Ovary (tissue), 9 donors: ENCODE results near the gene BACE2. TPM values are rescaled to one million over a fixed set of nuclear protein-coding genes. Genes with fewer than 3 reads are reported as not detected.

ENCODE experiments used
- DNase-seq, 5 donors: peaks; one replicate each; pipeline ENCODE4 v3.0.0-alpha.2; 2019 to 2020
- H3K27ac ChIP-seq, 2 donors: fragments of 200-600 bp; one replicate each; pipeline versions ENCODE4 v1.5.1 to v1.8.0; 2019 to 2022
- H3K27me3 ChIP-seq: fragments of 200-600 bp; one replicate; pipeline ENCODE4 v1.8.0; 2022
- H3K36me3 ChIP-seq: fragments of 200-600 bp; sonication (generic); one replicate; pipeline ENCODE4 v1.5.1; 2019
- H3K4me1 ChIP-seq: one replicate; pipeline ENCODE4 v1.8.1; 2013; ENCODE audit warnings: mild to moderate bottlenecking, moderate library complexity; ENCODE audit not compliant: insufficient read depth
- H3K4me3 ChIP-seq: fragments of 200-600 bp; sonication (generic); one replicate; pipeline ENCODE4 v1.5.1; 2017
- H3K9me3 ChIP-seq, 2 donors: fragments of 200-600 bp in 1 of 2; sonication (generic) in 1 of 2; one replicate each; pipeline versions ENCODE4 v1.5.1 to v1.8.1; 2013 to 2019; ENCODE audit warnings: mild to moderate bottlenecking in 1 of 2, moderate library complexity in 1 of 2
- EP300 ChIP-seq: sonication (generic); formaldehyde crosslinking; IDR thresholded peaks from one replicate; pipeline ENCODE4 v1.6.1; 2017; ENCODE audit warnings: antibody characterized with exemption
- POLR2A ChIP-seq: fragments of 450-650 bp; IDR thresholded peaks from one replicate; pipeline ENCODE4 v1.6.1; 2017; ENCODE audit warnings: antibody characterized with exemption, mild to moderate bottlenecking, moderate library complexity
- WGBS, 3 donors: extraction: QIAGEN DNeasy Blood & Tissue Kit in 1 of 3; methylation state at CpG; one replicate each; pipeline versions ENCODE4 v1.1.5 to v1.1.7; 2013 to 2017; 5-methylcytosine and 5-hydroxymethylcytosine counted together
- intact Hi-C, 4 donors: fragments of 100-400 bp; cut with DNase I; formaldehyde crosslinking; loops; one replicate each; pipeline versions ENCODE4 v1.11.0 to v1.15.1; 2022 to 2023
- polyA plus RNA-seq, 2 donors: library from polyadenylated mRNA; stranded (reverse); fragments of 200-250 nt in 1 of 2; fragments of 350-450 nt in 1 of 2; fragmentation: Illumina TruSeq in 1 of 2; extraction: RNeasy Lipid Tissue Mini Kit (QIAGEN cat#74804) in 1 of 2; gene quantifications; one replicate each; pipeline ENCODE4 v1.2.3, GENCODE V29; 2013 to 2014
- total RNA-seq, 7 donors: library from RNA; depleted of rRNA in 2 of 7; stranded (reverse); fragments of >200 nt in 2 of 7; fragmentation: NEBNext Ultra II Directional in 3 of 7; extraction: Animal tissue kit (Norgen Biotek cat#: 25700) in 3 of 7; gene quantifications; one replicate each; pipeline versions ENCODE4 v1.1.0 to v1.2.4, GENCODE V29; 2016 to 2023
- TF ChIP-seq, protein P1 (sequence below), 3 donors: fragments of 450-650 bp in 2 of 3; fragments of 200-600 bp in 1 of 3; IDR thresholded peaks; one replicate each; pipeline versions ENCODE4 v1.5.1 to v1.8.0; 2016 to 2022; ENCODE audit warnings: antibody characterized with exemption in 3 of 3, mild to moderate bottlenecking in 1 of 3
- donor health status: DM: no; HTN: no; CAD: no; lungs with moderate emphysema.
- donor health status: DM: no; HTN: no; CAD: no.
- donor health status: Bipolar disorder and iron deficiency.
- donor health status: DM: yes; HTN: yes; CAD: no.
- donor health status: DM: no; HTN: no; CAD: no.
- donor health status: DM: yes; HTN: yes; CAD: no.

BACE2 gene
- total and polyA plus RNA-seq, 9 donors: 11.4 to 75.6 (median 24.4) TPM

DNA sequence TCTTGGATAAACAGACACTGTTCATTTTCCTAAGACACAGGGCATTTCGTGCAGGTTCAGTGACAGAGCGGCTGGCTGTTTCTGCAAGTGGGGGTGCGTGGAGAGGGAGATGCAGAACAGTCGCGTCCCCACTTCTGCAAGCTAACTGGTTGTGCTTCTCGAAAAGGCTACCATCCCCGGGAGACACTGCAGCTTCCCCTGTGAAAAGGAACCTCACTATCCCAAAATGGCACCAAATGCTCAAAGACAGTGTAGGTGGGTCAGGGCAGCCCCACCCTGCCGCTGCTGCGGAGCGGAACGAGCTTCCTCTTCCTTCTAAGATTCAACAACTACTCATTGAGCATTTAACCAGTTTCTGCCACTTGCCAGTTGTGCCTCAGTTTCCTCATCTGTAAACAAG is 19.2 kb upstream of the BACE2 start:
- WGBS, 3 donors: 88 to 90% (median 89%) methylated on average over 11 of the region's 11 CpGs
- Histone ChIP-seq H3K9me3 (no peaks in the 10 kb centered on the region), H3K4me3 (no peak overlapping the region), H3K4me1 (no peaks in the 10 kb centered on the region), H3K36me3 (no peaks in the 10 kb centered on the region), H3K27me3 (no peaks in the 10 kb centered on the region), H3K27ac (no peak overlapping the region)
- intact Hi-C loops: no loop called here
- DNase-seq: no peak
- TF ChIP-seq EP300 (no peak), POLR2A (no peak)
- TF ChIP-seq, protein P1, sequence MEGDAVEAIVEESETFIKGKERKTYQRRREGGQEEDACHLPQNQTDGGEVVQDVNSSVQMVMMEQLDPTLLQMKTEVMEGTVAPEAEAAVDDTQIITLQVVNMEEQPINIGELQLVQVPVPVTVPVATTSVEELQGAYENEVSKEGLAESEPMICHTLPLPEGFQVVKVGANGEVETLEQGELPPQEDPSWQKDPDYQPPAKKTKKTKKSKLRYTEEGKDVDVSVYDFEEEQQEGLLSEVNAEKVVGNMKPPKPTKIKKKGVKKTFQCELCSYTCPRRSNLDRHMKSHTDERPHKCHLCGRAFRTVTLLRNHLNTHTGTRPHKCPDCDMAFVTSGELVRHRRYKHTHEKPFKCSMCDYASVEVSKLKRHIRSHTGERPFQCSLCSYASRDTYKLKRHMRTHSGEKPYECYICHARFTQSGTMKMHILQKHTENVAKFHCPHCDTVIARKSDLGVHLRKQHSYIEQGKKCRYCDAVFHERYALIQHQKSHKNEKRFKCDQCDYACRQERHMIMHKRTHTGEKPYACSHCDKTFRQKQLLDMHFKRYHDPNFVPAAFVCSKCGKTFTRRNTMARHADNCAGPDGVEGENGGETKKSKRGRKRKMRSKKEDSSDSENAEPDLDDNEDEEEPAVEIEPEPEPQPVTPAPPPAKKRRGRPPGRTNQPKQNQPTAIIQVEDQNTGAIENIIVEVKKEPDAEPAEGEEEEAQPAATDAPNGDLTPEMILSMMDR (IDR thresholded peaks at IDR 0.05): no peak

DNA sequence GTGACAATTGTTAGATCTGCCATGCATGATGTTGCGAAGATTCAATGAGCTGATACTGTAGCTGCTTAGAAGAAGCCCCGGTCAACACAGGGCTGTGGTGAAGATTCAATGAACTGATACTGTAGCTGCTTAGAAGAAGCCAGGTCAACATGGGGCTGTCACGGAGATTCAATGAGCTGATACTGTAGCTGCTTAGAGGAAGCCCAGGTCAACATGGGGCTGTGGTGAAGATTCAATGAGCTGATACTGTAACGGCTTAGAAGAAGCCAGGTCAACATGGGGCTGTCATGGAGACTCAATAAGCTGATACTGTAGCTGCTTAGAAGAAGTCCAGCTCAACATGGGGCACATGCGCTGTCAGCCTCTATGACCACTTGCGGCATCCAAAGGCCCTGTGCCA is 18.8 kb upstream of the BACE2 start:
- Histone ChIP-seq H3K4me3 (no peak overlapping the region), H3K36me3 (no peaks in the 10 kb centered on the region), H3K27me3 (no peaks in the 10 kb centered on the region), H3K27ac (no peak overlapping the region), H3K4me1 (no peaks in the 10 kb centered on the region), H3K9me3 (no peaks in the 10 kb centered on the region)
- no peak for TF ChIP-seq POLR2A
- DNase-seq: no peak
- intact Hi-C loops: no loop called here
- WGBS, 3 donors: 73 to 86% (median 76%) methylated on average over 6 of the region's 6 CpGs

DNA sequence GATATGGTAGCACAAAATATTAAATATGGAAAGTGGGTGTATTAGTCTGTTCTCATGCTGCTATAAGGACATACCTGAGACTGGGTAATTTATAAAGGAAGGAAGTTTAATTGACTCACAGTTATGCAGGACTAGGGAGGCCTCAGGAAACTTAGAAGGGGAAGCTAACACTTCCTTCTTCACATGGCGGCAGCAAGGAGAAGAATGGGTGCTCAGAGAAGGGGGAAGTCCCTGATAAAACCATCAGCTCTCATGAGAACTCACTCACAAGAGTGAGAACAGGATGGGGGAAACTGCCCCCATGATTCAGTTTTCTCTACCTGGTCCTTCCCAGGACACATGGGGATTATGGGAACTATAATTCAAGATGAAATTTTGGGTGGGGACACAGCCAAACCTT is 15.8 kb upstream of the BACE2 start:
- Histone ChIP-seq H3K27ac (no peak overlapping the region), H3K4me3 (no peak overlapping the region), H3K36me3 (no peaks in the 10 kb centered on the region), H3K27me3 (no peaks in the 10 kb centered on the region), H3K9me3 (no peaks in the 10 kb centered on the region), H3K4me1 (no peaks in the 10 kb centered on the region)
- intact Hi-C loops: no loop called here
- TF ChIP-seq EP300 (no peak), POLR2A (no peak)
- TF ChIP-seq, protein P1 (IDR thresholded peaks at IDR 0.05): no peak
- WGBS, 3 donors: 55 to 90% (median 81%) methylated on average over 1 of the region's 1 CpG
- DNase-seq: no peak

DNA sequence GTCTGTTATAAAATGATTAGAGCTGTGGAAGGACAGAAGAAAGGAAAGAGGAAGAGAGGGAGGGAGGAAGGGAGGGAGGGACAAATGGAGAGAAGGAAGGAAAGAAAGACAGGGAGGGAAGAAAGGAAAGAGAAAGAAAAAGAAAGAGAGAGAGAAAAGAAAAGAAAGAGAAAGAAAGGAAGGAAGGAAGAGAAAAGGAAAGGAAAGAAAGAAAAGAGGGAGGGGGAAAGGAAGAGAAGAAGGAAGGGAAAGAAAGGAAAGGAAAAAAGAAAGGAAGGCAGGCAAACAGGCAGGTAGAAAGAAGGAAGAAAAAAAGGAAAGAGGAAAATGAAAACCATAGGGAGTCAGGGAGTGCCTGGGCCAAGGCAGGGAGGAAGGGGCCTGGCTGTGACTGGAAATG is 14.5 kb upstream of the BACE2 start:
- intact Hi-C loops: no loop called here
- no peak for DNase-seq
- H3K4me1 ChIP-seq: no peaks in the 10 kb centered on the region
- no peak overlapping the region for H3K27ac ChIP-seq
- H3K4me3 ChIP-seq: no peak overlapping the region
- TF ChIP-seq, protein P1 (IDR thresholded peaks at IDR 0.05): no peak
- TF ChIP-seq POLR2A (no peak), EP300 (no peak)
- H3K27me3 ChIP-seq: no peaks in the 10 kb centered on the region
- no peaks in the 10 kb centered on the region for H3K36me3 ChIP-seq
- no peaks in the 10 kb centered on the region for H3K9me3 ChIP-seq

DNA sequence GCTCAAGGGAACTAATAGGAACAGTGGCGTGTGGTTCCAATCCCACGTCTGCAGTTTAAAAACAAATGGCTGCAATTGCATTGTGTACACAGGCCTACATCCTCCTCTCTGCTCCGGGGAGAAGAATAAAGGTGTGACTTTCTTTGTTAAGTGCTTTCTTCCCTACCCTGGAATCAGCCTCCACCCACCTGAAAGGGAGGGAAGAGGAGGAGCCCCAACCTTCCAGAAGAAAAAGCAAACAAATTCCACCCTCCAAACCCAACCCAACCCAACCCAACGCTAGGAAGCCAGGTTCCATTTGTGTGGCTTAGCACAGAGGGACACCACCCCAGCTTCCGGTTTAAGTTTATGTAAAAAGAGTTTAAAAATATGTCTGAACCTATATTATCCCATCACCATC is 11.8 kb upstream of the BACE2 start:
- no peaks in the 10 kb centered on the region for H3K9me3 ChIP-seq
- no peaks in the 10 kb centered on the region for H3K36me3 ChIP-seq
- H3K27me3 ChIP-seq: no peaks in the 10 kb centered on the region
- no peak overlapping the region for H3K27ac ChIP-seq
- H3K4me1 ChIP-seq: no peaks in the 10 kb centered on the region
- no peak overlapping the region for H3K4me3 ChIP-seq
- TF ChIP-seq EP300 (no peak), POLR2A (no peak)
- TF ChIP-seq, protein P1 (IDR thresholded peaks at IDR 0.05): no peak
- intact Hi-C loops: no loop called here
- WGBS, 3 donors: 67 to 74% (median 67%) methylated on average over 5 of the region's 5 CpGs
- no peak for DNase-seq
